Uterus (tissue), 4 donors: ENCODE results near the gene PDPN. TPM values are rescaled to one million over a fixed set of nuclear protein-coding genes. Genes with fewer than 3 reads are reported as not detected.
"Not testable (repeated sequence)": the region's sequence is repeated elsewhere in the genome, so short reads cannot be mapped to it uniquely, and the experiment has no call there.

Source experiments
- DNase-seq, 2 donors: peaks; one replicate each; pipeline ENCODE4 v3.0.0-alpha.2; 2019 to 2020
- H3K27ac ChIP-seq, 2 donors: fragments of 200-600 bp; sonication (generic); 1 replicate in 1 of 2; 2 replicates in 1 of 2; pipeline ENCODE4 v1.5.1; 2016 to 2018
- H3K27me3 ChIP-seq, 2 donors: fragments of 200-600 bp; sonication (generic); one replicate each; pipeline ENCODE4 v1.5.1; 2018 to 2019; ENCODE audit warnings: control low read depth in 1 of 2
- H3K36me3 ChIP-seq, 2 donors: fragments of 200-600 bp; sonication (generic); one replicate each; pipeline ENCODE4 v1.5.1; 2019; ENCODE audit warnings: control low read depth in 1 of 2
- H3K4me1 ChIP-seq, 2 donors: fragments of 200-600 bp; sonication (generic); one replicate each; pipeline ENCODE4 v1.5.1; 2018 to 2019; ENCODE audit warnings: control low read depth in 1 of 2
- H3K4me3 ChIP-seq, 2 donors: fragments of 200-600 bp; sonication (generic); 1 replicate in 1 of 2; 2 replicates in 1 of 2; pipeline ENCODE4 v1.5.1; 2018 to 2019; ENCODE audit warnings: mild to moderate bottlenecking in 1 of 2
- H3K9me3 ChIP-seq, 2 donors: fragments of 200-600 bp; sonication (generic); one replicate each; pipeline ENCODE4 v1.5.1; 2019; ENCODE audit warnings: control low read depth in 1 of 2
- CTCF ChIP-seq, 4 experiments: fragments of 200-600 bp in 2 of 4; fragments of 450-650 bp in 2 of 4; sonication (generic) in 2 of 4; IDR thresholded peaks; one replicate each; pipeline ENCODE4 v1.5.1; 2016 to 2019; ENCODE audit warnings: antibody characterized with exemption in 4 of 4, mild to moderate bottlenecking in 2 of 4, moderate library complexity in 1 of 4
- POLR2A ChIP-seq, 2 donors: fragments of 450-650 bp; IDR thresholded peaks; one replicate each; pipeline ENCODE4 v1.6.1; 2016; ENCODE audit warnings: antibody characterized with exemption in 2 of 2, mild to moderate bottlenecking in 1 of 2, moderate library complexity in 1 of 2
- intact Hi-C: fragments of 100-400 bp; cut with DNase I; formaldehyde crosslinking; loops from one replicate; pipeline ENCODE4 v1.15.1; 2023; ENCODE audit warnings: low total_unique reads
- total RNA-seq, 4 donors: library from RNA; depleted of rRNA in 3 of 4; stranded (reverse); fragments of >200 nt in 3 of 4; gene quantifications; one replicate each; pipeline versions ENCODE4 v1.1.0 to v1.2.4, GENCODE V29; 2014 to 2023
- donor health status: DM: yes; HTN: yes; CAD: no.

The PDPN gene
- total RNA-seq, 4 donors from 2014 or later = 17.7 to 50.0 (median 30.7) TPM

GRCh38 chr1:13560541-13560940 lies 23.1 kb upstream of the PDPN start:
- Histone ChIP-seq H3K36me3 (no peaks in the 10 kb centered on the region), H3K4me1 (no peaks in the 10 kb centered on the region), H3K4me3 (no peak overlapping the region), H3K27me3 (no peaks in the 10 kb centered on the region), H3K27ac (no peak overlapping the region), H3K9me3 (no peaks in the 10 kb centered on the region)
- no peak for TF ChIP-seq POLR2A (IDR thresholded peaks at IDR 0.05)
- TF ChIP-seq CTCF (IDR thresholded peaks at IDR 0.05) = no peak
- no peak for DNase-seq
- intact Hi-C loops = no loop called here

- H3K4me1 ChIP-seq, H3K9me3 ChIP-seq, H3K27me3 ChIP-seq, intact Hi-C loops, H3K27ac ChIP-seq, DNase-seq, H3K36me3 ChIP-seq, H3K4me3 ChIP-seq: not testable (repeated sequence)
Observed at GRCh38 chr1:13562981-13563380, 20.7 kb upstream of the PDPN start.

- TF ChIP-seq CTCF (IDR thresholded peaks at IDR 0.05) (no peak), POLR2A (IDR thresholded peaks at IDR 0.05) (no peak)
- Histone ChIP-seq H3K9me3 (no peaks in the 10 kb centered on the region), H3K4me1 (no peaks in the 10 kb centered on the region), H3K27ac (no peak overlapping the region), H3K27me3 (no peaks in the 10 kb centered on the region), H3K36me3 (no peaks in the 10 kb centered on the region), H3K4me3 (no peak overlapping the region)
- intact Hi-C loops = no loop called here
- DNase-seq = no peak
Observed at GRCh38 chr1:13564073-13564472, 19.6 kb upstream of the PDPN start.

- DNase-seq, intact Hi-C loops, H3K27ac ChIP-seq, H3K9me3 ChIP-seq, H3K4me1 ChIP-seq, H3K36me3 ChIP-seq, H3K27me3 ChIP-seq, H3K4me3 ChIP-seq: not testable (repeated sequence)
Observed at GRCh38 chr1:13570435-13570834, 13.2 kb upstream of the PDPN start.

GRCh38 chr1:13570924-13571323 lies 12.7 kb upstream of the PDPN start:
- no peak for DNase-seq
- intact Hi-C loops = no loop called here
- TF ChIP-seq POLR2A (IDR thresholded peaks at IDR 0.05) (no peak), CTCF (IDR thresholded peaks at IDR 0.05) (no peak)
- Histone ChIP-seq H3K9me3 (no peaks in the 10 kb centered on the region), H3K4me3 (no peak overlapping the region), H3K4me1 (no peaks in the 10 kb centered on the region), H3K27me3 (no peaks in the 10 kb centered on the region), H3K36me3 (no peaks in the 10 kb centered on the region), H3K27ac (no peak overlapping the region)

GRCh38 chr1:13573586-13573985 lies 10.0 kb upstream of the PDPN start:
- Histone ChIP-seq H3K27ac (no peak overlapping the region), H3K9me3 (no peaks in the 10 kb centered on the region), H3K27me3 (no peaks in the 10 kb centered on the region), H3K36me3 (no peaks in the 10 kb centered on the region), H3K4me3 (no peak overlapping the region), H3K4me1 (no peaks in the 10 kb centered on the region)
- no peak for TF ChIP-seq POLR2A (IDR thresholded peaks at IDR 0.05)
- no peak for TF ChIP-seq CTCF (IDR thresholded peaks at IDR 0.05)
- intact Hi-C loops = no loop called here
- no peak for DNase-seq
